GM18867 (cell line): Measurements from ENCODE around the gene PAWR.
"Not testable (repeated sequence)": the region's sequence is repeated elsewhere in the genome, so short reads cannot be mapped to it uniquely, and the experiment has no call there.

Source experiments
- ATAC-seq: cut with Tn5 transposase; IDR thresholded peaks from one replicate; pipeline ENCODE4 v1.9.1; 2021; ENCODE audit warnings: mild to moderate bottlenecking, moderate library complexity; ENCODE audit not compliant: unreplicated experiment

The PAWR gene

GRCh38 chr12:79687711-79688260, 3.0 kb downstream of the PAWR start:
- ATAC-seq = no peak

- no peak for ATAC-seq
Observed at GRCh38 chr12:79686171-79686570, 4.6 kb downstream of the PAWR start.

GRCh38 chr12:79685068-79685467, 5.7 kb downstream of the PAWR start:
- no peak for ATAC-seq

- not testable (repeated sequence) for ATAC-seq
Observed at GRCh38 chr12:79684338-79684737, 6.4 kb downstream of the PAWR start.

GRCh38 chr12:79682593-79682992, 8.2 kb downstream of the PAWR start:
- ATAC-seq = no peak

- ATAC-seq = no peak
Observed at GRCh38 chr12:79681008-79681590, 9.7 kb downstream of the PAWR start.

GRCh38 chr12:79680051-79680450, 10.7 kb downstream of the PAWR start:
- no peak for ATAC-seq

GRCh38 chr12:79678306-79678705, 12.5 kb downstream of the PAWR start:
- no peak for ATAC-seq

GRCh38 chr12:79677672-79678071, 13.1 kb downstream of the PAWR start:
- ATAC-seq = no peak

- no peak for ATAC-seq
Observed at GRCh38 chr12:79676579-79676978, 14.2 kb downstream of the PAWR start.

- no peak for ATAC-seq
Observed at GRCh38 chr12:79674629-79675028, 16.1 kb downstream of the PAWR start.

- ATAC-seq = no peak
Observed at GRCh38 chr12:79673354-79673753, 17.4 kb downstream of the PAWR start.

GRCh38 chr12:79668113-79668512, 22.7 kb downstream of the PAWR start:
- ATAC-seq = no peak

- no peak for ATAC-seq
Observed at GRCh38 chr12:79665212-79665887, 25.4 kb downstream of the PAWR start.

GRCh38 chr12:79664518-79664917, 26.2 kb downstream of the PAWR start:
- ATAC-seq = no peak

GRCh38 chr12:79662046-79662811, 28.5 kb downstream of the PAWR start:
- no peak for ATAC-seq

- no peak for ATAC-seq
Observed at GRCh38 chr12:79661629-79662028, 29.1 kb downstream of the PAWR start.

- no peak for ATAC-seq
Observed at GRCh38 chr12:79659961-79660431, 30.8 kb downstream of the PAWR start.

GRCh38 chr12:79658221-79658620, 32.5 kb downstream of the PAWR start:
- no peak for ATAC-seq

- ATAC-seq = no peak
Observed at GRCh38 chr12:79657136-79657535, 33.6 kb downstream of the PAWR start.

GRCh38 chr12:79655036-79655435, 35.7 kb downstream of the PAWR start:
- ATAC-seq = no peak

GRCh38 chr12:79652521-79652920, 38.2 kb downstream of the PAWR start:
- ATAC-seq = no peak
